HG03095 (cell line): Measurements from ENCODE around the gene SNRNP70.
"Not testable (repeated sequence)": the region's sequence is repeated elsewhere in the genome, so short reads cannot be mapped to it uniquely, and the experiment has no call there.

Experiments used
- ATAC-seq: cut with Tn5 transposase; IDR thresholded peaks from one replicate; pipeline ENCODE4 v1.9.1; 2021; ENCODE audit warnings: moderate library complexity; ENCODE audit not compliant: unreplicated experiment

Gene SNRNP70

DNA sequence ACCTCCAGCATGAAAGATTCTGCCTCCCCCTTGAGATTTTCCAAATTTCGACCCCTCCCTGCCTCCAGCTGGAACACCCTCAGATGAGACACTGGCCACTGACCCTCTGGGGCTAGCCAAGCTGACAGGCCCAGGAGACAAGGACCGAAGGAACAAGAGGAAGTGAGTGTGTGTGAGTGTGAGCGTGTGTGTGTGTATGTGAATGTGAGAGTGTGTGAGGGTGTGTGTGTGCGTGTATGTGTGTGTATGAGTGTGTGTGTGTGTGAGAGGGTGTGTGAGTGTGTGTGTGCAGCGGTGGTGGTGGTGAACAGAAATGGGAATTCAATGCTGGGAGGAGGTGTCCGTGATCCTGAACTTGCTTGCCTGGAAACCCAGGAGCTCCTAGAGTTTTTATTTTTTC, 56.1 kb downstream of the SNRNP70 start:
- no peak for ATAC-seq

DNA sequence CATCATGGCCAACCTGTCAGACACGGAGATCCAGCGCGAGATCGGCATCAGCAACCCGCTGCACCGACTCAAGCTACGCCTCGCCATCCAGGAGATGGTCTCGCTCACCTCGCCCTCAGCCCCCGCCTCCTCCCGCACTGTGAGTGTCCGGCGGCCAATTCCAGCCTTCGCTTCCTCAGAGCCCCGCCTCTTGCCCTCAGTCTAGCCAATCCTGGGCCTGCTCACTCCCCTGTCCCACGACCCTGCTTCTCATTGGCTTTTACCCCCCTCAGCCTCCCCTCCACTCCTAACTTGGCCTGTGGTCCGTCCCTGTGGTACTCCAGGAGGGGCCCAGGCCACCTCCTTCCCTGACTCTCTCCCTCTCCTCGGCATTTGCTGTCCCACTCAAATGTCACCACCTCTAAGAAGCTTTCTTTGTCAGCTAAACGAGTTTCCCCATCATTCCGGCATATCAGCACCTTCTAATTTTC, 57.6 kb downstream of the SNRNP70 start:
- no peak for ATAC-seq

DNA sequence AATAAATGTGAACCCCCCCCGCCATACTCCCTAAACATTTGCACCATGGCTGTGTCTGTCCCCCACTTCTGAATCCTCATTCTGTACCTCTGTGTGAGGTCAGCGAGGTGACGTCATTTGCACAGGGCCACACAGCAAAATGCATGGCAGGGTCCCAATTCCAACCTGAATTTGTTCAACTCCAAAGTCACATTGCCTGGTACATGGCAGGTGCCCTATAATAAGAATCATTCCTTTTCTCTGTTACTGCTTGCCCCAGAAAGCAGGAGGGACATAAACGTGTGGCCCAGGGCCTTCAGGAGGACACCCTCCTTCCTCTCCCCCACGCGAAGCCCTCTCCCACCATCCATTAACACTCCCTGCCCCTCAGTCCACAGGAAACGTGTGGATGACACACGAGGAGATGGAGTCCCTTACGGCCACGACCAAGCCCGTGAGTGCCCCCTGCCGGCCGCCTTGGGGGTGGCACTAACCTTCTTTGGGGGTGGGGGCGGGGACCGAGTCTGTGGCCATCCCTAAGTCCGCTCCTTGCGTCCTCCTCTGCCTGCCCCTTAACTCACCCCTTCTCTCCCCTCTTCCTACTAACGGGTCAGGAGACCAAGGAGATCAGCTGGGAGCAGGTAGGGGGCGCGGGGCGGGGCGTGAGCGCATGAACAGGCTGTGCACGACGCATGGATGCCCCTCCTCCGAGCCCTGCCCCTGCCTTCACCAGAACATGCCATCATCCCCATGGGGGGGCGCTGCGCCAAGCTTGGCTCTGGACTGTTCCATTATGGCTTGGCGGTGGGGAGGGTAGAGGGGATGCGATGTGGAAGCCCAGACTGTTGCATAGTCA, 60.5 kb downstream of the SNRNP70 start:
- no peak for ATAC-seq

DNA sequence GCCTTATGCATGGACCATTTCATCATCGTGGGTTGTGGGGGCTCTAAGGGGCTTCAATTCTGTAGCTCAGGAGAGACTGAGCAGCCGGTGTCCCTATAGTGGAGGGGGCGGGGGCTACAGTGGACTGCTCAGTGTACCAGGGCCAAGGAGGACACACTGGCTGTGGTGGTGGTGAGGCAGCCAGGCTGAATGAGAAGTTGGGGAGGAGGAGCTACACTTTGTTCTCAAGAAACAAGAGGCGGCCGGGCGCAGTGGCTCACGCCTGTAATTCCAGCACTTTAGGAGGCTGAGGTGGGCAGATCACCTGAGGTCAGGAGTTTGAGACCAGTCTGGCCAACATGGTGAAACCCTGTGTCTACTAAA, 61.1 kb downstream of the SNRNP70 start:
- not testable (repeated sequence) for ATAC-seq

DNA sequence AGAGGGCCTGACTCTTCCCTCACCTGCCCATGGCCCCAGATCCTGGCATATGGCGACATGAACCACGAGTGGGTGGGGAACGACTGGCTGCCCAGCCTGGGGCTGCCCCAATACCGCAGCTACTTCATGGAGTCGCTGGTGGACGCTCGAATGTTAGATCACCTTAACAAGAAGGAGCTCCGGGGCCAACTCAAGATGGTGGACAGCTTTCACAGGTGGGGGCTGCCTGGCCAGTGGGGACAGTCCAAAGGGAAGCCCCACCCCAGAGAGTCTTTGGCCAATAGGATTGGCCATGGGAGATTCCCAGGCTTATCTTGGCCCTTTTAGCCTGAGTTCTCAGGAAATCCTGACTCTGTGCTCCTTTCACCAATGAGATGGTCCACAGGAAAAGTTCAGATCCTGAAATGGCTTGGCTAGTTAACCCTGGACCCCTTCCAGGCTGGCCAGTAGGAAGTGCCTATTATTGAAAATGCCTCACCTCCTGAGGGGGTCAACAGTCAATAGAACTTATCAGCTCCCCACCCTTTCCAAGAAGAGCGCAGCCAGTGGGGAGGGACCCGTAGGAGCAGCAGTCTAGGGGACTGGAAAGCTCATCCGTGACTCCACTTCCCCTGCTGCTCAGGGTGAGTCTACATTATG, 62.9 kb downstream of the SNRNP70 start:
- no peak for ATAC-seq

DNA sequence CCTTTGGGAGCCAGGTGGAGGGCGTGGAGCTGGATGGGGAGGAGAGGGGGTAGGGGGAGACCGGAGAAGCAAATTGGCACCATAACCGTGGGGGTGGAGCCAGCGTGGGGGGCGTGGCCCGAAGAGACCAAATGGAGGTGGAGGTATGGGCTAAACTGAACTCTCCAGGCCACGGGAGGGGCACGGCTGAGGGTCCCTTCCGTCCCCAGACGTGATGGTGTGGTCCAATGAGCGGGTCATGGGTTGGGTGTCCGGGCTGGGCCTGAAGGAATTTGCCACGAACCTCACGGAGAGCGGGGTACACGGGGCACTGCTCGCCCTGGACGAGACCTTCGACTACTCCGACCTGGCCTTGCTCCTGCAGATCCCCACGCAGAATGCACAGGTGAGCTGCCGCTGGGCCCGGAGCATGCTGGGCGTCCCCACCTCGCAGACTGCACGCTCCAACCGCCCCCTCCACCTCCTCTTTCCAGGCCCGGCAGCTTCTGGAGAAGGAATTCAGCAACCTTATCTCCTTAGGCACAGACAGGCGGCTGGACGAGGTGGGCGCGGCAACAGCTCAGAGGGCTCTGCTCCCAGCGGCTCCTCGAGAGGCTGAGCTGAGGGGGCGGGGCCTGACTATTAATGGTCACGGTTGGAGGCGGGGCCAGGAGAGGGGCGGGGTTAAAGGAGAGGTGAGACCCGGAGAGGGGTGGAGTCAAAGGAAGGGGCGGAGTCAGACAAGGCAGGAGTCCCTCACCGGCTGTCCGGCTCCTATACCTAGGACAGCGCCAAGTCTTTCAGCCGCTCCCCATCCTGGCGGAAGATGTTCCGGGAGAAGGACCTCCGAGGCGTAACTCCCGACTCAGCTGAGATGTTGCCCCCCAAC, 63.8 kb downstream of the SNRNP70 start:
- no peak for ATAC-seq

DNA sequence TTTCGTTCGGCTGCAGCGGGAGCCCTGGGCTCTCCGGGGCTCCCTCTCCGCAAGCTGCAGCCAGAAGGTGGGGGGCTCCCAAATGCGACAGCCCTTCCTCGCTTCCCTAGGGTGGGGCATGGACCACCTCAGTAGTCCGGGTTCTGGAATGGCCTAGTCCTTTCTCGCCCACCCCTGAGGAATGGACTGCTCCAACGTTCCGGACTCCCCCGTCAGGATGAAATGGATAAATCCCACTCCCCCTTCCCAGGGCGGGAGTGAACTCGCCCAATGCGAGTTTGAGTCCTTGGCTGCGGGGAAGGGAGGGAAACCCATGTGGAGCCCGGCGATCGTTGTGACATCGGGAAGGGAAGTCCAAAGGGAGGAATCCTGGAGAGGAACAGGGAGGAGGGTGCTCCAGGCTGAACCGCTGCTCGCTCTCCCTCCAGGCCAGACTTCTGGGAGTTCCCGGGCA, 64.4 kb downstream of the SNRNP70 start:
- no peak for ATAC-seq

DNA sequence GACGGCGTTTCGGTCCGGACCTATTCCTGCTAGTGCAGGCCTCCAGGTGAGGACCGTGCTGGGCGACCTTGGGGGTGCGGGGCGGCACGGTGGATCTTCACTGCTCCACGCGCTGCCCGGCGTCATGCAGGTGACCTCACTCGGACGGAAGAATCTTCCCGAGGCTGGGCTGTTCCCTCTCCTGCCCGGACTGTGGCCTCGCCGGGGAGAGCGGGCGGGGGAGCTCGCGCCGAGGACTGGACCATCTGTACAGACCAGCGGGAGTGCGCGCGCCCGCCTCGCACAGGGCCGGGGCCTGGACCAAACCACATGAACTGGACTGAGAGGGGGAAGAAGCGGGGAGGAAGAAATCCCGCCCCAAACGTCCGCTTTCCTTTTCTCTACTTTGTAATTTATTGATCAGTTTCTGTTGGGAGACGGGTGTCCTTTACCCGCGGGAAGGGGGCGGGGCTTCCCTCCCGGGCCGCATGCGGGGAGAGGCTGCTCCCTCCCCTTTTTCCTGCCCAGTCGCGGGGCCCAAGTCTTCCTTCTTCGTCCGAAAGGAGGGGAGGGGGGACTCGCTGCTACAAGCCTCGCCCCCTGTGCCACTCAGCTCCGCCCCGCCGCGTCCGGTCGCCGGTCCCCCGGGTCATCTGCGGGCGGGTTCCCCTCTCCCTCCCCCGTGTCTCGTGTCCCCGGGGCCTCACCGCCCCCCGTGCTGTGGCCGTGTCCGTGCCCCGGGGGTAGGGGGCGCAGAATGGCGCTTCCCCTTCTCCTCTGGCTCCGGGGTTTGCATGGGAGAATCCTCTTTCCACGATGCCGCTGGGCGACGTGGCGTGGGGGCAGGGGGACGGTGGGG, 65.1 kb downstream of the SNRNP70 start:
- no peak for ATAC-seq

DNA sequence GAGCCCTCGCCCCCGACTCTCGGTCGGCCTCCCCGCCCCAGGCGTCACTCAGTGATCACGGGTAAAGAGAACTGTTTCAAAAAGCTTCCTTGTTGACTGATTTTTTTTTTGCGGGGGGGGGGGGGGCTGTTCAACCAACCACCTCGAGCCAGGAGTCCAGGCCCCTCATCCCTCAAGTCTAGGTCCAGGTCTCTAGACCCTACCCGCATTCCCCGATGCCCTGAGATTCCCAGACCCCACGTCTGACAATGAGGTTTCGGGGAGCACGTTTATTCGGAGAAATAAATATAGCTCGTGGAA, 65.6 kb downstream of the SNRNP70 start:
- no peak for ATAC-seq

DNA sequence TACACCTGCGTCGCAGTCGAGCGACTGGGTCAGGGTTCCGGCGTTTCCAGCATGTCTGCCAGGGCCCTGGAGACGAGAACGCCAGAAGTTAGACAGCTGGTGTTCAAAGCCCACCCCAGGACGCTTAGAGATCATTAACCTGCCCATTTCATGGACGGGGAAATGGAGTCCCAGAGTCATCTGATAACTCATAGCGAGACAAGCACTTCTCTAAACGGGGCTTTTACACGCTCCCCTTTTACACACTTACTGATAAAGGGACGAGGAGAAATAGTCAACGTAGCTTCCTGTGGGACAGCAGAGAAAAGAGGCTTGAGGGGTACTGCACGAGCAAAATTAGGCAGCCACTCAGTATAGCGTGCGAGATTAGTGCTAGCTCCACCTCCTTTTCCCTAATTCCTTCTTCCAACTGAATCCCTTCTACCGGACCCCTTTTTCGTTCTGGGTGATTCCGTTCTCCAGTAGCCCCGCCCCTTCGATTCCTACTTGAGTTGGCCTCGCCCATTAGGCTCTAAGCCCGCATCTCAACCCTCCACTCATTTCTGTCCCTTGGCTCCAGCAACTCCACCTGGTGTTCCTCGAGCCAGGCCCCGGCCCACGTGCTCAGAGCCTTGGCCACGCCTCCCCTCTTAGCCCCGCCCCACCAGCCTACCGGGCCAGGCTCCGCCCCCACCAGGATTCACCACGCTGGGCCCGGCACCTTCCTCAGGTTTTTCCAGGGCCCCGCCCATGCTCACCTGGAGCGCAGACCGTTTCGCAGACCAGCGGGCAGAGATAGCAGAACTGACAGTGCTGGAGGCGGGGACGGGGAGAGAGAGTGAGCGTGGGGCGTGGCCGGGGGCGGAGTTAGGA, 66.2 kb downstream of the SNRNP70 start:
- no peak for ATAC-seq

DNA sequence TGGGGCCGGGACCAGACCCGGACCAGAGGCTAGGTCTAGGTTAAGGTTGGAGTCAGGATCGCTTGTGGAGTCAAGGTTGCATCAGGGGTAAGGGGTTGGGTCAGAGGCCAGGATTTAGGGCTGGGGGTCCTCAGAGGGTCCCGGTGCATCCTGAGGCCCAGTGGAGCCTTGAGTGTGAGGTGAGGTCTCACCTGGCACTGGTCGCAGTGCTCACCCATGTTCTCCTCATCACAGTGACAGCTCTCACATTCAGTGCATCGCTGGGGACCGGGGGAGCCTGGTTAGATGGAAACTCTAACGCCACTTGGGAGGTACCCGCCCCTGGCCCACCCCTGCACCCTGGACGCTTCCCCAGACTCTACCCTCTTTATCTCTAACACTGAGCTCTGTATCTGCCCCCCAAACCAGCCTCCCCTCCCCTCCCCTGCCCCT, 66.9 kb downstream of the SNRNP70 start:
- ATAC-seq, result no peak

DNA sequence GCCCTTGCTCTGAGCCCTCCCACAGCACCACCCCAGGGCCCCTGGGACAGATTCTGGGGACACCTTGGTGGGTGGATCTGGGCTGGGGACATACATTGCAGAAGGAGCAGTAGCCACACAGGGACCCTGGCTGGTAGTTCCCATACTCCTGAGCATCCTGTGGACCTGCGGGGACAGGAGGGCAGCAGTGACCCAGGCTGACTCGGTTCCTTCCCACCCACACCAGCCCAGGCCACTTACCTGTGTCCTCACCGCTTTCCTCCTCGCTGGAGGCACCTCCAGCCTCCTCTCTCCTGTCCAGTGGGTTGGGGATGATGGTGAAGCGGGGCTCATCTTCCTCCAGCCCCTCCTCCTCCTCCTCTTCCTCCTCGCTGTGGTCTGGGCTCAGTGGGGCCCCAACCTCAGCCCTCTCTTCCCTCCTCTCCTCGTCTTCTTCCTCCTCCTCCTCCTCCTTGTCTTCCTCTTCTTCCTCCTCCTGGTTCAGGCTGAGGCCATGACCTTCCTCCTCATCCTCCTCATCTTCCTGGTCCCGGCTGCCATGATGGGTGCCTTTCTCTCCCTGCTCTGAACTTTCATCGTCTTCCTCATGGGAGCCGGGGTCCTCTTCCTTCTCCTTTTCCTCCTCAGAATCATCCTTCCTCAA, 68.0 kb downstream of the SNRNP70 start:
- no peak for ATAC-seq

DNA sequence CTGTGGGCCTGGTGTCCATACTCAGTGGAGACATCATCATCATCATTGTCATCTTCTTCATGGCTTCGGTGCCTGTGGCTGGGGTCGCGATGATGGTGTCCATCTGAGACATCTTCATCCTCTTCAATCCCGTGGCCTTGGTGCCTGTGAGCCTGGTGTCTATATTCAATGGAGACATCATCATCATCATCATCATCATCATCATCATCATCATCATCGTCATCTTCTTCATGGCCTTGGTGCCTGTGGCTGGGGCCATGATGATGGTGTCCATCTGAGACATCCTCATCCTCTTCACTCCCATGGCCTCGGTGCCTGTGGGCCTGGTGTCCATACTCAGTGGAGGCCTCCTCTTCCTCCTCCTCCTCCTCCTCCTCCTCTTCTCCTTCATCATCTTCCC, 69.0 kb downstream of the SNRNP70 start:
- no peak for ATAC-seq

DNA sequence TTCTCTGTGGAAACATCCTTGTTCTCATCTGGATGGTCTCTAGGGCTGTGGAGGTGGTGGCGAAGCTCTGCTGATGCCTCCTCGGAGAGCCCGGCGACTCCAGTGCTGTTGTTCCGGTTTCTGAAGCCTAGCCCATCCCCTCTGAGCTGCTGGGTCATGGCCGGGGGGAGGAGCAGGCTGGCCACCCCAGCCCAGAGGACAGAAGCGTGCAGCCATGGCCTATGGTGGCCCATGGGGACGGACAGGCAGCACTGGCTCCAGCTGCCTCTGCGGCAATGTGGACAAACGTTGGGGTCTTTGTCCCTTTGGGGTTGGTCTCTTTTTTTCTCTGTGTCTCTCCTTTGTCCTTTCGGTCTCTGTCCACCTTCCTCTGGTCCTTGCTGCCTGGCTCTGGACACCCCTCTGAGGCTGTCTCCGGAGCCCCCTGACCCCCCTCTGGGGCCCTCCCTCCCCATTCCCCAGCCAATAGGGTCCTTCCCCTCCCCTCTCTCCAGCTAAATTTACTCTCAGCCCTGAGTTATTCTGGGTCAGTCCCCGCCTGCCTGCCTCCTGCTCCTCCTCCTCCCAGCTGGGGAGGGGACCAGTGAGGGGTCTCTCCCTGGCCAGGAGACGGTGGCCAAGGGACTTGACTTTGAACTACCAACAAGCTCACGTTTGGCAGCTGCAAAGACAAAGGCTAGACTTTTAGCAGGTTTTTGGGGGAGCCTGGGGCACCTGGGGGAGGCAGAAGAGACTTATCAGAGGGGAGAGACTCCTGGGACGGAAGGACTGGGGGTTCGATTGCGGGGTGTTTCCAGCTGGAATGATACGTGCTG, 70.0 kb downstream of the SNRNP70 start, which contains the start of gene HRC:
Gene HRC, minus strand, starts transcription at position 392 of the 815 bp plus-strand sequence. Its CDS starts 159 bp downstream, at position 233.
- no peak for ATAC-seq

DNA sequence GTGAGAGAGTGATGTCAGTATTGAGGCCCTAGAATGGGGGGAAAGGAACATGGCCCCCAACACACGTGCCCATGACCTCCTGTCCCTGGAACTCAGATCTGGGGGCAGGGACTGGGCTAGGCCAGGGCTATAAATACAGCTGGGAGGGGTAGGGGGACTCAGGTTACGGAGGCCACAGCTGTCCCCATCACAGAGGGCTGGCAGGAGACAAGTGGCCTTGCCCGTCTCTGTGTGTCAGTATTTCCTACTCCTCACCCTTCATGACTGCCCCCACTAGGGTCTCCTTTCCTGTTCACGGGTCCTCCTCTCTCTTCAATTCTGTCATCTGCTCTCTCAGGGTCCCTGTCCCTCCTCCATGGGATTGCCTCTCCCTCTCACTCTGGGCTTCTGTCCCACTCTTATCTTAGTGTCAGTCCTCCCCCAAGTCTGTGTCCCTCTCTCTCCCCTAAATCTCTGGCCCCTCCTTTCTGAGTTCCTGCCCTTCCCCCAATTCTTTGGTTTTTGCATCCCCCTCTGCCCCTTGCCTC, 70.6 kb downstream of the SNRNP70 start:
- no peak for ATAC-seq

DNA sequence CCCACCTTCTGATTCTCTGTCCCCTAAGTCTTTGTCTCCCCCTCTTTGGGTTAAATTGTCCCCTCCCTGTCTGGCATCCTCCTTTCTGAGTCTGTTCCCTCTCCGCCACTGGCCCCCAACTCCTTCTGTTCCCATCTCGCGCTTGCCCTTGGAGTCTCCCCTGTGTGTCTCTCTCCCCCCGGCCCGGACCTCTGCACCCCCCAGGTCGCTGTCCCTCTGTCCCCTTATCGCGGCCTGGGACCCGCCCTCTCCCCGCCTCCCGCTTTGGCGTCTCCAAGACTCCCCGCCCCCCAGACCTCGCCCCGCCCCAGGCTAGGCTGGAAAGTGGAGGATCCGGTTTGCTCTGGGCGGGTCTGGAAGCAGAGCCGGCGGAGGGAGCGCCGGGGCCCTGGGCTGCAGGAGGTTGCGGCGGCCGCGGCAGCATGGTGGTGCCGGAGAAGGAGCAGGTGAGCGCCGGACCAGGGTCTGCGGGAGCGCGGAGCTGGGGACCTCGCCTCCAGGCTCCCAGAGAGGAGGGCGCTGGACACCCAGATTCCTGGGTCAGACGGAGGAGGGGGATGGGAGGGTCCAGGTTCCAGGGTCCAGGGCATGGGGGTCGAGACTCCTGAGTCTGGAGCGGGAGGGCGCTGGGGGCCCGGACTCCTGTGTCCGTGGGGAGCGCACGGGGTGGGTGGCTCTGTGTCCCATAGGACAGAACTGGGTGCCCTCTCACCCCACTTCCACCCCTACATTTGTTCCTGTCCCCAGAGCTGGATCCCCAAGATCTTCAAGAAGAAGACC, 72.4 kb downstream of the SNRNP70 start, which contains the start of gene TRPM4:
Gene TRPM4, plus strand, starts transcription at position 348 of the 780 bp plus-strand sequence. Its CDS starts 75 bp downstream, at position 423.
- no peak for ATAC-seq
